Body of pancreas (tissue), 4 donors: ENCODE measurements around the gene ZNF484. TPM values are rescaled to one million over a fixed set of nuclear protein-coding genes. Genes with fewer than 3 reads are reported as not detected.
A peak's percentile ranks its signal among the peaks of the same experiment; 100 is the strongest.
"Not testable (repeated sequence)": the region's sequence is repeated elsewhere in the genome, so short reads cannot be mapped to it uniquely, and the experiment has no call there.

Experiments
- ATAC-seq: fragments of 150-250 bp; one replicate; pipeline ENCODE4 v1.9.1; 2016
- DNase-seq, 4 donors: peaks; one replicate each; pipeline ENCODE4 v3.0.0-alpha.2; 2019
- H3K27ac ChIP-seq, 4 donors: fragments of 200-600 bp; sonication (generic); 1 replicate in 3 of 4; 2 replicates in 1 of 4; pipeline versions ENCODE4 v1.5.1 to v1.6.1; 2016 to 2019; ENCODE audit warnings: mild to moderate bottlenecking in 1 of 4, mixed read lengths in 1 of 4, moderate library complexity in 1 of 4
- H3K27me3 ChIP-seq, 2 donors: fragments of 200-600 bp; sonication (generic); one replicate each; pipeline ENCODE4 v1.6.0; 2016; ENCODE audit warnings: mild to moderate bottlenecking in 1 of 2
- H3K36me3 ChIP-seq, 2 donors: fragments of 200-600 bp; sonication (generic); replicated peaks in 1 of 2; 2 replicates each; pipeline ENCODE4 v1.5.1; 2016; ENCODE audit warnings: low read depth in 2 of 2; ENCODE audit not compliant: insufficient read depth in 1 of 2
- H3K4me1 ChIP-seq: fragments of 200-600 bp; sonication (generic); one replicate; pipeline ENCODE4 v1.6.0; 2016
- H3K4me3 ChIP-seq, 2 donors: fragments of 200-600 bp; sonication (generic); 1 replicate in 1 of 2; 2 replicates in 1 of 2; pipeline ENCODE4 v1.5.1; 2016 to 2019
- H3K9me3 ChIP-seq, 3 donors: fragments of 200-600 bp; sonication (generic); 1 replicate in 2 of 3; 2 replicates in 1 of 3; pipeline ENCODE4 v1.5.1; 2016
- CTCF ChIP-seq, 7 experiments: fragments of 450-650 bp in 4 of 7; fragments of 200-600 bp in 3 of 7; sonication (generic) in 3 of 7; IDR thresholded peaks; one replicate each; pipeline ENCODE4 v1.5.1; 2016 to 2019; ENCODE audit warnings: antibody characterized with exemption in 7 of 7
- POLR2A ChIP-seq, 3 donors: fragments of 450-650 bp; IDR thresholded peaks; one replicate each; pipeline ENCODE4 v1.6.1; 2016; ENCODE audit warnings: antibody characterized with exemption in 3 of 3, mild to moderate bottlenecking in 2 of 3
- WGBS, 2 donors: methylation state at CpG; one replicate each; pipeline ENCODE4 v1.1.5; 2017; 5-methylcytosine and 5-hydroxymethylcytosine counted together
- intact Hi-C: fragments of 100-400 bp; cut with DNase I; formaldehyde crosslinking; loops from one replicate; pipeline ENCODE4 v1.15.1; 2023
- total RNA-seq, 2 donors: library from RNA; depleted of rRNA; stranded (reverse); fragments of >200 nt; gene quantifications; one replicate each; pipeline ENCODE4 v1.1.0, GENCODE V29; 2016

ZNF484 gene
- total RNA-seq = 1 to 10 TPM; 5.3 to 7.0 TPM

- H3K27ac ChIP-seq = peak within 1 kb of the TSS; percentile 51 to 87 (median 70)
- H3K36me3 ChIP-seq = no peaks in the 10 kb centered on the region
- peaks cover 5% of the 10 kb centered on the region for H3K4me1 ChIP-seq
- DNase-seq (peak; percentile 99 to 100 (median 99)), ATAC-seq (peak; percentile 100)
- H3K27me3 ChIP-seq = no peaks in the 10 kb centered on the region
- H3K9me3 ChIP-seq = no peaks in the 10 kb centered on the region
- intact Hi-C loops = no loop called here
- TF ChIP-seq POLR2A (IDR thresholded peaks at IDR 0.05) = peak; percentile 32 to 80 (median 72)
- TF ChIP-seq CTCF (IDR thresholded peaks at IDR 0.05) = no peak
- 6 to 11% methylated on average over 23 to 28 of the region's 28 CpGs for WGBS, 2 donors
- H3K4me3 ChIP-seq = peak within 1 kb of the TSS; percentile 47 to 81
Observed at GRCh38 chr9:92877531-92878430, at the start of gene ZNF484. Gene ZNF484, minus strand, starts transcription at chr9:92878038. Its CDS starts 3,009 bp downstream, at chr9:92875029.

- intact Hi-C loops = no loop called here
- TF ChIP-seq POLR2A (IDR thresholded peaks at IDR 0.05) = no peak
- no peak for TF ChIP-seq CTCF (IDR thresholded peaks at IDR 0.05)
- whole genome bisulfite sequencing, 2 donors = 100% methylated on average over 1 of the region's 1 CpG
- DNase-seq (no peak), ATAC-seq (no peak)
- no peaks in the 10 kb centered on the region for H3K36me3 ChIP-seq
- H3K4me3 ChIP-seq = no peak overlapping the region
- H3K4me1 ChIP-seq = no peaks in the 10 kb centered on the region
- H3K9me3 ChIP-seq = no peaks in the 10 kb centered on the region
- no peaks in the 10 kb centered on the region for H3K27me3 ChIP-seq
- H3K27ac ChIP-seq = no peak overlapping the region
Observed at GRCh38 chr9:92920437-92920836, 42.6 kb upstream of the ZNF484 start.

- intact Hi-C loops = no loop called here
- Histone ChIP-seq H3K27ac (no peak overlapping the region), H3K27me3 (no peaks in the 10 kb centered on the region), H3K36me3 (no peaks in the 10 kb centered on the region), H3K9me3 (no peaks in the 10 kb centered on the region), H3K4me3 (no peak overlapping the region), H3K4me1 (peaks cover 2% of the 10 kb centered on the region)
- no peak for ATAC-seq
- TF ChIP-seq POLR2A (IDR thresholded peaks at IDR 0.05) (no peak), CTCF (IDR thresholded peaks at IDR 0.05) (no peak)
- WGBS, 2 donors = 33 to 56% methylated on average over 2 of the region's 2 CpGs
- peak in 1 of 4 donors; percentile 18 for DNase-seq
Observed at GRCh38 chr9:92917176-92917800, 39.5 kb upstream of the ZNF484 start.

GRCh38 chr9:92911511-92912475, 34.0 kb upstream of the ZNF484 start:
- H3K4me1 ChIP-seq = peaks cover 16% of the 10 kb centered on the region
- TF ChIP-seq POLR2A (IDR thresholded peaks at IDR 0.05) (no peak), CTCF (IDR thresholded peaks at IDR 0.05) (no peak)
- intact Hi-C loops = no loop called here
- WGBS, 2 donors = 10 to 12% methylated on average over 11 of the region's 11 CpGs
- H3K27me3 ChIP-seq = no peaks in the 10 kb centered on the region
- H3K27ac ChIP-seq = no peak overlapping the region
- no peak overlapping the region for H3K4me3 ChIP-seq
- ATAC-seq (peak; percentile 60), DNase-seq (peak; percentile 31 to 60 (median 39))
- no peaks in the 10 kb centered on the region for H3K9me3 ChIP-seq
- H3K36me3 ChIP-seq = no peaks in the 10 kb centered on the region

- H3K4me3 ChIP-seq, DNase-seq, H3K36me3 ChIP-seq, ATAC-seq, H3K27ac ChIP-seq, H3K4me1 ChIP-seq, H3K27me3 ChIP-seq, H3K9me3 ChIP-seq, intact Hi-C loops: not testable (repeated sequence)
- WGBS, 2 donors = 71 to 86% methylated on average over 5 to 6 of the region's 6 CpGs
Observed at GRCh38 chr9:92905137-92905536, 27.3 kb upstream of the ZNF484 start.
